ENCODE measurements around the gene RAB40B.

- TF ChIP-seq CTCF (IDR thresholded peaks at IDR 0.05), result no peak
- TF ChIP-seq POLR2A (IDR thresholded peaks at IDR 0.05), result no peak
These were observed 23.6 kb downstream of the RAB40B start for GRCh38 chr17:82674656-82675475.

Measured in prostate gland (tissue), 2 donors.